Heart left ventricle (tissue), 16 donors: Measurements from ENCODE around the gene TTLL10. TPM values are rescaled to one million over a fixed set of nuclear protein-coding genes. Genes with fewer than 3 reads are reported as not detected.
"Not testable (repeated sequence)": the region's sequence is repeated elsewhere in the genome, so short reads cannot be mapped to it uniquely, and the experiment has no call there.

Experiments
- ATAC-seq, 4 donors: fragments of 200-7000 bp; cut with Tn5 transposase; one replicate each; pipeline ENCODE4 v1.9.1; 2020 to 2022; ENCODE audit warnings: moderate library complexity in 4 of 4, mild to moderate bottlenecking in 3 of 4, moderate number of reproducible peaks in 1 of 4
- DNase-seq, 5 donors: peaks; one replicate each; pipeline ENCODE4 v3.0.0-alpha.2; 2020
- H3K27ac ChIP-seq, 12 donors: fragments of 200-600 bp; sonication (generic) in 4 of 12; one replicate each; pipeline versions ENCODE4 v1.5.0 to v1.8.0; 2016 to 2022; ENCODE audit warnings: mild to moderate bottlenecking in 2 of 12
- H3K27me3 ChIP-seq, 9 donors: fragments of 200-600 bp; sonication (generic) in 2 of 9; one replicate each; pipeline versions ENCODE4 v1.5.1 to v1.8.0; 2016 to 2022; ENCODE audit warnings: mild to moderate bottlenecking in 3 of 9
- H3K36me3 ChIP-seq, 9 donors: fragments of 200-600 bp; sonication (generic) in 2 of 9; one replicate each; pipeline versions ENCODE4 v1.5.0 to v1.8.0; 2018 to 2022; ENCODE audit warnings: mild to moderate bottlenecking in 2 of 9
- H3K4me1 ChIP-seq, 12 donors: fragments of 200-600 bp; sonication (generic) in 4 of 12; one replicate each; pipeline versions ENCODE4 v1.5.0 to v1.8.0; 2016 to 2022; ENCODE audit warnings: mild to moderate bottlenecking in 3 of 12
- H3K4me3 ChIP-seq, 12 donors: fragments of 200-600 bp; sonication (generic) in 4 of 12; one replicate each; pipeline versions ENCODE4 v1.5.0 to v1.8.0; 2017 to 2022; ENCODE audit warnings: mild to moderate bottlenecking in 9 of 12, moderate library complexity in 4 of 12
- H3K9me3 ChIP-seq, 12 donors: fragments of 200-600 bp; sonication (generic) in 4 of 12; one replicate each; pipeline versions ENCODE4 v1.5.0 to v1.8.0; 2016 to 2022; ENCODE audit warnings: mild to moderate bottlenecking in 1 of 12
- CTCF ChIP-seq, 12 donors: fragments of 200-600 bp; sonication (generic) in 4 of 12; IDR thresholded peaks; one replicate each; pipeline versions ENCODE4 v1.5.0 to v1.8.0; 2018 to 2022; ENCODE audit warnings: antibody characterized with exemption in 12 of 12, mild to moderate bottlenecking in 5 of 12
- POLR2A ChIP-seq, 2 donors: fragments of 450-650 bp; IDR thresholded peaks; one replicate each; pipeline ENCODE4 v1.6.1; 2017; ENCODE audit warnings: antibody characterized with exemption in 2 of 2, mild to moderate bottlenecking in 2 of 2, moderate library complexity in 2 of 2
- whole genome bisulfite sequencing, 4 donors: extraction: QIAGEN DNeasy Blood & Tissue Kit in 2 of 4; methylation state at CpG; one replicate each; pipeline versions ENCODE4 v1.1.5 to v1.1.7; 2013 to 2018; 5-methylcytosine and 5-hydroxymethylcytosine counted together
- intact Hi-C, 10 donors: fragments of 100-400 bp; cut with DNase I; formaldehyde crosslinking; loops; one replicate each; pipeline versions ENCODE4 v1.11.1 to v1.14.2; 2022
- polyA plus RNA-seq, 2 donors: library from polyadenylated mRNA; stranded (reverse); fragments of 200-250 nt; gene quantifications; one replicate each; pipeline ENCODE4 v1.2.3, GENCODE V29; 2013
- total RNA-seq, 9 donors: library from RNA; depleted of rRNA in 2 of 9; stranded (reverse); fragments of >200 nt in 2 of 9; fragmentation: NEBNext Ultra II Directional in 3 of 9; extraction: Animal tissue kit (Norgen Biotek cat#: 25700) in 3 of 9; gene quantifications; one replicate each; pipeline versions ENCODE4 v1.1.0 to v1.2.4, GENCODE V29; 2016 to 2023
- donor health status: ischemic (EF 13 %, LVEDD 7.1; RV severe dilation, severe dysfunction).
- donor health status: healthy with polysubstance abuse.
- donor health status: DM: no; HTN: yes; CAD: no.
- donor health status: DM: no; HTN: no; CAD: no.
- donor health status: ischemic (EF 25% LVEDD 6.9; RV normal size, moderate dysfunction).
- donor health status: ischemic (EF 25% LVEDD 5.7; RV mildly dilated, moderate dysfunction).
- donor health status: healthy.
- donor health status: DM: yes; HTN: yes; CAD: no.
- donor health status: ischemic (EF 35%, LVEDD 5.7; RV mildly dilated, moderate dysfunction).
- donor health status: nonischemic (EF 11% LVEDD 7.7; RV severe dilation, severe dysfunction).
- donor health status: DM: yes; HTN: yes; CAD: no.
- donor health status: PGD.
- donor health status: ischemic (EF 29% LVEDD 5.4; RV normal size, mild dysfunction).
- donor health status: nonischemic (EF 23%, LVEDD 6.1; RV moderate dilation, normal function).

Gene TTLL10
- total and polyA plus RNA-seq, 11 donors, result 0.03 to 0.53 (median 0.21) TPM; not detected in 4

GRCh38 chr1:1148569-1148968 lies 25.1 kb upstream of the TTLL10 start:
- Histone ChIP-seq H3K9me3 (no peaks in the 10 kb centered on the region), H3K4me3 (no peak overlapping the region), H3K27ac (no peak overlapping the region), H3K4me1 (peaks cover 0 to 6% (median 0%) of the 10 kb centered on the region in 12 donors), H3K27me3 (no peaks in the 10 kb centered on the region), H3K36me3 (no peaks in the 10 kb centered on the region)
- intact Hi-C loops, result no loop called here
- WGBS, 4 donors, result 77 to 82% (median 79%) methylated on average over 24 of the region's 24 CpGs
- TF ChIP-seq CTCF (IDR thresholded peaks at IDR 0.05), result no peak
- no peak for TF ChIP-seq POLR2A (IDR thresholded peaks at IDR 0.05)
- DNase-seq (no peak), ATAC-seq (no peak)

GRCh38 chr1:1149416-1149815 lies 24.3 kb upstream of the TTLL10 start:
- ATAC-seq, result no peak
- intact Hi-C loops, result no loop called here

GRCh38 chr1:1150100-1150499 lies 23.6 kb upstream of the TTLL10 start:
- Histone ChIP-seq H3K27me3 (no peaks in the 10 kb centered on the region), H3K4me3 (no peak overlapping the region), H3K4me1 (no peaks in the 10 kb centered on the region), H3K9me3 (no peaks in the 10 kb centered on the region), H3K36me3 (no peaks in the 10 kb centered on the region), H3K27ac (no peak overlapping the region)
- TF ChIP-seq POLR2A (IDR thresholded peaks at IDR 0.05) (no peak), CTCF (IDR thresholded peaks at IDR 0.05) (no peak)
- DNase-seq (no peak), ATAC-seq (no peak)
- intact Hi-C loops, result no loop called here
- WGBS, 4 donors, result 80 to 88% (median 84%) methylated on average over 3 to 12 of the region's 12 CpGs

More at GRCh38 chr1:1149416-1149815, 24.3 kb upstream of the TTLL10 start:
- no peak for DNase-seq
- H3K27me3 ChIP-seq, result no peaks in the 10 kb centered on the region
- no peak overlapping the region for H3K27ac ChIP-seq
- TF ChIP-seq CTCF (IDR thresholded peaks at IDR 0.05), result no peak
- TF ChIP-seq POLR2A (IDR thresholded peaks at IDR 0.05), result no peak
- WGBS, 4 donors, result 80 to 86% (median 83%) methylated on average over 15 of the region's 15 CpGs
- H3K4me1 ChIP-seq, result peaks cover 0 to 2% (median 0%) of the 10 kb centered on the region in 12 donors
- H3K4me3 ChIP-seq, result no peak overlapping the region
- no peaks in the 10 kb centered on the region for H3K36me3 ChIP-seq
- no peaks in the 10 kb centered on the region for H3K9me3 ChIP-seq

DNA sequence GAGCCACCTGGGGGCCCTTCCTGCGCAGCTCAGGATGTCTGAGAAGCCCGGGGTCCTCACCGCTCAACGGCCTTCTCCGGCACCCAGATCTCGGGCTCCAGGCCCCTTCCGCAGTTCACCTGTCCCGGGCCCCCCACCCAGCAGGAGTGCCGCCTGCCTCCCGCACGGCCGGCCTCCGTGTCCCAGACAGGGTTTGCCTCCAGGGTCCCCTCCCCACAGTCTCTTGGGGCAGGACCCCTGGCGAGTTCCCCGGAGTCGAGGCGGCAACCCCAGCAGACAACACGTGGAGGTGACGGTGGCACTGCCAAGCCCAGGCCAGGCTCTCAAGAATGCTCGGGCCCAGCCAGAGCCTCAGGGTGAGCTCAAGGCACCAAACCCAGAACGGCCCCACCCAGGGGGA lies 22.4 kb upstream of the TTLL10 start:
- no peak for ATAC-seq
- 92 to 94% (median 93%) methylated on average over 18 to 21 of the region's 21 CpGs; no CpG with 5 or more reads in 1 of the 4 donors for WGBS, 4 donors
- no peak for TF ChIP-seq POLR2A (IDR thresholded peaks at IDR 0.05)
- no peak for TF ChIP-seq CTCF (IDR thresholded peaks at IDR 0.05)

DNA sequence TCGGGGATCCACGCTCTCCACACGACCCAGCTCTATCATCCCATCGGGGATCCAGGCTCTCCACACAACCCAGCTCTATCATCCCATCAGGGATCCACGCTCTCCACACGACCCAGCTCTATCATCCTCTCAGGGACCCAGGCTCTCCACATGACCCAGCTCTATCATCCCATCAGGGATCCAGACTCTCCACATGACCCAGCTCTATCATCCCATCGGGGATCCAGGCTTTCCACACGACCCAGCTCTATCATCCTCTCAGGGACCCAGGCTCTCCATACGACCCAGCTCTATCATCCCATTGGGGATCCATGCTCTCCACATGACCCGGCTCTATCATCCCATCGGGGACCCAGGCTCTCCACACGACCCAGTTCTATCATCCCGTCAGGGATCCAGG lies 21.2 kb upstream of the TTLL10 start:
- H3K36me3 ChIP-seq, H3K27ac ChIP-seq, H3K9me3 ChIP-seq, ATAC-seq, DNase-seq, H3K4me1 ChIP-seq, H3K4me3 ChIP-seq, H3K27me3 ChIP-seq, intact Hi-C loops: not testable (repeated sequence)
- 85 to 94% (median 91%) methylated on average over 13 of the region's 13 CpGs for WGBS, 4 donors

More for the DNA sequence above, 22.4 kb upstream of the TTLL10 start:
- H3K27me3 ChIP-seq, result no peaks in the 10 kb centered on the region
- H3K4me3 ChIP-seq, result no peak overlapping the region
- H3K36me3 ChIP-seq, result no peaks in the 10 kb centered on the region
- H3K4me1 ChIP-seq, result no peaks in the 10 kb centered on the region
- intact Hi-C loops, result no loop called here
- no peaks in the 10 kb centered on the region for H3K9me3 ChIP-seq
- DNase-seq, result no peak
- no peak overlapping the region for H3K27ac ChIP-seq

DNA sequence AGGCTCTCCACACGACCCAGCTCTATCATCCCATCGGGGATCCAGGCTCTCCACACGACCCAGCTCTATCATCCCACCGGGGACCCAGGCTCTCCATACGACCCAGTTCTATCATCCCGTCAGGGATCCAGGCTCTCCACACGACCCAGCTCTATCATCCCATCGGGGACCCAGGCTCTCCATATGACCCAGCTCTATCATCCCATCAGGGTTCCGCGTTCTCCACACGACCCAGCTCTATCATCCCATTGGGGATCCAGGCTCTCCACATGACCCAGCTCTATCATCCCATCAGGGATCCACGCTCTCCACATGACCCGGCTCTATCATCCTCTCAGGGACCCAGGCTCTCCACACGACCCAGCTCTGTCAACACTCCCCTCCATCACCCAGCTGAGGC lies 20.5 kb upstream of the TTLL10 start:
- H3K27me3 ChIP-seq, H3K4me1 ChIP-seq, ATAC-seq, H3K9me3 ChIP-seq, H3K27ac ChIP-seq, H3K36me3 ChIP-seq, intact Hi-C loops, H3K4me3 ChIP-seq, DNase-seq: not testable (repeated sequence)
- 87 to 93% (median 90%) methylated on average over 14 of the region's 14 CpGs for WGBS, 4 donors
